ENCODE data around the gene SND1. TPM values are rescaled to one million over a fixed set of nuclear protein-coding genes. Genes with fewer than 3 reads are reported as not detected.

SND1 gene
- total and polyA plus RNA-seq, 2 of the 4 experiments (the other 2 are of a cell fraction) = 154 to 294 TPM

DNA sequence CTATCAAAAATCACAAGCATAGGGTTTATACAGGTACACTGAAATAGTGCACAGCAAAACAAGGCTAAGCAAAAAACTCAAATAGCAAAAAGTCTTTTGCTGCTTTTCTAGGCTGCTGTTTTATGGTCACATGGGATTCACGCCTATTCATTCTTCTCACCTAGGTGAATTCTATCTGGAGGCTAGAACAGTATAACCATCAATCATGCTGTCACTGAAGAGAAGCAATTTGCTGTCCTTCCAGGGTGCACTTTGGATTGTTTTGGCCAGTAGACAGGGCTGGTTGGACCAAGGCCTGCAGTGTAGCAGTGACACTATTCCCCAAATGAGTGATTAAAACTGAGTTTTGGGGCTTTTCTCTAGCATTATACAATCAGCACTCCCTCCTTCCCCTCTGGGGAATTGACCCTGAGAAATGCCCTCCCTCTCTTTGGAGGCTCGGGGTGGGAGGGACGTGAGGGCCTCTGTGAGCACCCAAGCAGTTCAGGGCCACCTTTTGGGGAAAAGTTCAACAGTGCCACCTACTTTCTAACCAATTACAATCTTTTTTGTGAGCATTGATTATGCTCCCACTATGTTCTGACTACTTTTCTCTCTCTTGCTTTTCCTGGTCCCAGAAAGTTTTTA lies 16.2 kb upstream of the SND1 start:
- WGBS, 2 experiments (ENCODE audit: extremely low coverage in 2 of 2, insufficient read length in 1 of 2) = no CpG with 5 or more reads among the region's 3 CpGs
- Histone ChIP-seq H3K79me1 (ENCODE audit: low read depth in 1 of 2, low read length in 2 of 2) (no peaks in the 10 kb centered on the region), H3K27ac (ENCODE audit: insufficient read depth, low read length) (no peak overlapping the region), H2BK120ac (ENCODE audit: low read depth, low read length) (no peak overlapping the region), H3K4me3 (ENCODE audit: insufficient read depth, low read depth, low read length) (no peak overlapping the region), H3K4me1 (ENCODE audit: control insufficient read depth, insufficient read depth, low read length) (peaks cover 8% of the 10 kb centered on the region), H2BK20ac (ENCODE audit: low read depth, low read length) (no peak overlapping the region), H2BK5ac (ENCODE audit: low read depth, low read length, poor library complexity, severe bottlenecking) (no peak overlapping the region), H3K14ac (replicated peaks; ENCODE audit: low read depth, low read length) (no peak overlapping the region), H3K18ac (ENCODE audit: low read depth, low read length) (no peak overlapping the region), H2BK15ac (ENCODE audit: low read depth, low read length) (no peak overlapping the region), H2AK5ac (ENCODE audit: low read depth, low read length) (peak overlapping the region; percentile 27; the same call in 1 of the 2 replicates), H4K8ac (ENCODE audit: low read depth in 2 of 2, low read length in 2 of 2) (no peak overlapping the region), H3K23ac (ENCODE audit: low read depth, low read length) (no peak overlapping the region), H3K56ac (ENCODE audit: extremely low read depth, insufficient read depth, low read length) (no peak overlapping the region), H3K4me2 (ENCODE audit: low read depth, low read length) (no peak overlapping the region), H3K36me3 (ENCODE audit: control insufficient read depth, insufficient read depth, low read length) (no peaks in the 10 kb centered on the region), H3K9me3 (ENCODE audit: control insufficient read depth, insufficient read depth, low read length) (no peaks in the 10 kb centered on the region), H4K20me1 (ENCODE audit: insufficient read depth, low read length) (no peaks in the 10 kb centered on the region), H3K9me1 (ENCODE audit: insufficient read depth, low read length) (peaks cover 2% of the 10 kb centered on the region; the same call in 1 of the 2 replicates), H2AK9ac (replicated peaks; ENCODE audit: low read depth, low read length, poor library complexity) (no peak overlapping the region), H3K4ac (ENCODE audit: low read depth, low read length) (no peak overlapping the region), H4K91ac (ENCODE audit: insufficient read depth, low read depth, low read length) (no peak overlapping the region), H2AFZ (replicated peaks; ENCODE audit: low read length, poor library complexity) (no peak overlapping the region), H3K27me3 (ENCODE audit: control insufficient read depth, insufficient read depth, low read length) (no peaks in the 10 kb centered on the region), H4K5ac (ENCODE audit: low read depth, low read length) (no peak overlapping the region), H3K9ac (ENCODE audit: low read depth, low read length) (no peak overlapping the region)
- intact Hi-C loops (cut with micrococcal nuclease) (no loop called here), in situ Hi-C loops (cut with MboI; ENCODE audit: low sequenced_read_pairs) (no loop called here), dilution Hi-C loops (cut with HindIII; ENCODE audit: low sequenced_read_pairs, unreplicated experiment) (no loop called here)
- ChIA-PET POLR2A (ENCODE audit: unreplicated experiment) (no interaction called here), CTCF (no interaction called here)
- TF ChIP-seq CEBPB (IDR thresholded peaks at IDR 0.05; ENCODE audit: low read depth, low read length) = no peak
- no peak for TF ChIP-seq SMC3 (IDR thresholded peaks at IDR 0.05; ENCODE audit: low read depth, low read length)
- TF ChIP-seq RFX5 (IDR thresholded peaks at IDR 0.05; ENCODE audit: low read depth, low read length) = no peak
- no peak for TF ChIP-seq FOS (IDR thresholded peaks at IDR 0.05; ENCODE audit: low read depth, low read length)
- TF ChIP-seq MAZ (IDR thresholded peaks at IDR 0.05; ENCODE audit: borderline replicate concordance, low read depth, low read length) = no peak
- no peak for TF ChIP-seq CTCF (conservative IDR thresholded peaks at IDR 0.05; ENCODE audit: low read depth, low read length)
- TF ChIP-seq BHLHE40 (IDR thresholded peaks at IDR 0.05; ENCODE audit: low read depth, low read length) = no peak
- no peak for TF ChIP-seq POLR2A (IDR thresholded peaks at IDR 0.05; ENCODE audit: low read depth, low read length)
- no peak for TF ChIP-seq ELK1 (IDR thresholded peaks at IDR 0.05; ENCODE audit: borderline replicate concordance, low read depth, low read length)
- TF ChIP-seq NFE2L2 (IDR thresholded peaks at IDR 0.05; ENCODE audit: low read depth, low read length) = no peak
- TF ChIP-seq RAD21 (IDR thresholded peaks at IDR 0.05; ENCODE audit: low read length) = no peak
- no peak for TF ChIP-seq CHD1 (IDR thresholded peaks at IDR 0.05; ENCODE audit: low read depth, low read length)
- no peak for TF ChIP-seq RCOR1 (IDR thresholded peaks at IDR 0.05; ENCODE audit: insufficient replicate concordance, low read length)
- no peak for TF ChIP-seq MXI1 (IDR thresholded peaks at IDR 0.05; ENCODE audit: borderline replicate concordance, low read depth, low read length)
- TF ChIP-seq MAFK (IDR thresholded peaks at IDR 0.05; ENCODE audit: low read depth, low read length) = no peak
- no peak for TF ChIP-seq USF2 (IDR thresholded peaks at IDR 0.05; ENCODE audit: low read depth, low read length)
- no TSS peak for BruUV-seq (replicated peaks)
- DNase-seq (no peak), ATAC-seq (ENCODE audit: low read depth) (no peak)
